ENCODE data around the gene SMAGP.
"Not testable (repeated sequence)": the region's sequence is repeated elsewhere in the genome, so short reads cannot be mapped to it uniquely, and the experiment has no call there.

SMAGP gene

GRCh38 chr12:51285843-51286242, 15.6 kb upstream of the SMAGP start:
- Mint-ChIP-seq H3K27ac (ENCODE audit: low read depth) (peak overlapping the region; percentile 32), H3K36me3 (ENCODE audit: insufficient read depth) (peaks cover 66% of the 10 kb centered on the region), H3K27me3 (no peaks in the 10 kb centered on the region), H3K4me1 (peaks cover 12% of the 10 kb centered on the region), H3K4me3 (no peak overlapping the region), H3K9me3 (no peaks in the 10 kb centered on the region)
- DNase-seq (ENCODE audit: low spot score in 2 of 2): no peak
- ATAC-seq (replicated peaks; ENCODE audit: extremely low read depth, poor library complexity, severe bottlenecking): no peak

DNA sequence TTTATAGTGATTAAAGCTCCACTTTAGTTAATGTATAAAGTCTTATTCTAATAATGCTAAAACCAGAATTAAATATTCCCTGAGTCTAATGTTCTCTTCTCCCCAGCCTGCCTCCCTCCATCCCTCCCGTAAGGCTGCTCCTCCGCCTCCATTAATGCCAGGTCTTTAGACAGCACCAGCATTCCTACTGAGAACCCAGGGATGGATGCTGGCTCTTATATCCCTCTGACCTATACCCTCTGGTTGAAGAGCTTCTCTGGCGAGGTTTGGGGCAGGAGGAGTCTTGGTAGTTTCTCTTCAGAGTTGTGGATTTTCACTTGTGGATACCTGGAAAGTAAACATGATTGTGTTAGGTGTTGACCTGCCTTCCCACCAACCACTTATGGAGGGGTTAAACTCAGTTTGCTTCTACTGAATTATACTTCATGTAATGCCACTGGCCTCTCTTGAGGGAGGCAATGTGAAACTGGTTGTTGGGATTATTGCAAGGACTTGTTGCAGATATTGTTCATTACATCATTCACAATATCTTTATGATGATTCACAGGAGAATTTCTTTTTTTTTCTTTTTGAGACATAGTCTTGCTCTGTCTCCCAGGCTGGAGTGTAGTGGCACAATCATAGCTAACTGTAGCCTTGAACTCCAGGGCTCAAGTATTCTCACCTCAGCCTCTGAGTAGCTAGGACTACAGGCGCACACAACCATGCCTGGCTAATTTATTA, 11.1 kb upstream of the SMAGP start:
- no peak overlapping the region for H3K27ac Mint-ChIP-seq (ENCODE audit: low read depth)
- DNase-seq (ENCODE audit: low spot score in 2 of 2): no peak
- ATAC-seq (replicated peaks; ENCODE audit: extremely low read depth, poor library complexity, severe bottlenecking): no peak
- H3K4me1 Mint-ChIP-seq: no peaks in the 10 kb centered on the region
- no peak overlapping the region for H3K4me3 Mint-ChIP-seq
- H3K36me3 Mint-ChIP-seq (ENCODE audit: insufficient read depth): peaks cover 43% of the 10 kb centered on the region
- H3K9me3 Mint-ChIP-seq: no peaks in the 10 kb centered on the region
- no peaks in the 10 kb centered on the region for H3K27me3 Mint-ChIP-seq

DNA sequence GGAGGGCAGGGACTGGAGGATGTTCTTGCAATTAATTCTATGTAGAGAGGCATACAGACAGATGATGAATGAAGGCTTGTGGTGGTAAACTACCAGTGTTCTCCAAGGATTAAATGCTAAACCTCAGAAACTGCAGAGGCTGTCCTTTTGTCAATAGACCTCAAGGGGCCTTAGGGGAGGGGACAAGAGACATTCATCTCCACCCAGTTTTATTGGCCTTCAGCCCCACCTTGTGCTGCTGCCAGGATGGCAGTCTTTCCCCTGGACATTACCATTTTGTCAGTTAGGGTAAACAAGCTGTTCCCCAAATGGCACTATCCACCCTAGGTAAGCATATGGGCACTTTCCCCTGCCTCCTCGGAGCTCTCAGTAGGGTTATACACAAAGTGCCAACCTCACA, 4.9 kb upstream of the SMAGP start:
- Mint-ChIP-seq H3K4me1 (peaks cover 11% of the 10 kb centered on the region), H3K27ac (ENCODE audit: low read depth) (no peak overlapping the region), H3K36me3 (ENCODE audit: insufficient read depth) (peaks cover 18% of the 10 kb centered on the region), H3K4me3 (no peak overlapping the region), H3K27me3 (no peaks in the 10 kb centered on the region), H3K9me3 (no peaks in the 10 kb centered on the region)
- ATAC-seq (replicated peaks; ENCODE audit: extremely low read depth, poor library complexity, severe bottlenecking) (no peak), DNase-seq (ENCODE audit: low spot score in 2 of 2) (no peak)

DNA sequence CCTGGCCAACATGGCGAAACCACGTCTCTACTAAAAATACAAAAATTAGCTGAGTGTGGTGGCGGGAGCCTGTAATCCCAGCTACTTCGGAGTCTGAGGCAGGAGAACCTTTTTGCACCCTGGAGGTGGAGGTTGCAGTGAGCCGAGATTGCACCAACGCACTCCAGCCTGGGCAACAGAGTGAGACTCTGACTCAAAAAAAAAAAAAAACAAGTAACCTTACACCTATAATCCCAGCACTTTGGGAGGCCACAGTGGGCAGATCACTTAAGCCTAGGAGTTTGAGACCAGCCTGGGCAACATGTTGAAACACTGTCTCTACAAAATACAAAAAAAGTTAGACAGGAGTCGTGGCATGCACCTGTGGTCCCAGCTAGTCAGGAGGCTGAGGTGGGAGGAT, 2.6 kb upstream of the SMAGP start:
- Mint-ChIP-seq H3K36me3 (ENCODE audit: insufficient read depth) (peaks cover 14% of the 10 kb centered on the region), H3K4me1 (peaks cover 22% of the 10 kb centered on the region)
- not testable (repeated sequence) for DNase-seq (ENCODE audit: low spot score in 2 of 2); ATAC-seq (replicated peaks; ENCODE audit: extremely low read depth, poor library complexity, severe bottlenecking); H3K4me3 Mint-ChIP-seq; H3K27me3 Mint-ChIP-seq; H3K9me3 Mint-ChIP-seq; H3K27ac Mint-ChIP-seq (ENCODE audit: low read depth)

GRCh38 chr12:51270951-51271518, 820 bp upstream of the SMAGP start:
- Mint-ChIP-seq H3K4me3 (peak overlapping the region; percentile 95), H3K9me3 (no peaks in the 10 kb centered on the region), H3K4me1 (peaks cover 25% of the 10 kb centered on the region), H3K27ac (ENCODE audit: low read depth) (peak overlapping the region; percentile 76), H3K27me3 (no peaks in the 10 kb centered on the region), H3K36me3 (ENCODE audit: insufficient read depth) (peaks cover 6% of the 10 kb centered on the region)
- ATAC-seq (replicated peaks; ENCODE audit: extremely low read depth, poor library complexity, severe bottlenecking) (no peak), DNase-seq (ENCODE audit: low spot score in 2 of 2) (no peak)

- Mint-ChIP-seq H3K27me3 (no peaks in the 10 kb centered on the region), H3K4me1 (peaks cover 38% of the 10 kb centered on the region), H3K36me3 (ENCODE audit: insufficient read depth) (peaks cover 6% of the 10 kb centered on the region), H3K4me3 (peak overlapping the region; percentile 95), H3K9me3 (peaks cover 5% of the 10 kb centered on the region), H3K27ac (ENCODE audit: low read depth) (peak overlapping the region; percentile 63)
- peak in 1 of 2 donors; percentile 24 for DNase-seq (ENCODE audit: low spot score in 2 of 2)
- peak; percentile 31 for ATAC-seq (replicated peaks; ENCODE audit: extremely low read depth, poor library complexity, severe bottlenecking)
Measured at GRCh38 chr12:51269174-51270066, 795 bp downstream of the SMAGP start.

GRCh38 chr12:51265024-51265423, 5.2 kb downstream of the SMAGP start:
- ATAC-seq (replicated peaks; ENCODE audit: extremely low read depth, poor library complexity, severe bottlenecking): peak; percentile 82
- Mint-ChIP-seq H3K27ac (ENCODE audit: low read depth) (peak overlapping the region; percentile 32), H3K9me3 (peaks cover 5% of the 10 kb centered on the region), H3K27me3 (no peaks in the 10 kb centered on the region), H3K4me1 (peaks cover 34% of the 10 kb centered on the region), H3K36me3 (ENCODE audit: insufficient read depth) (peaks cover 5% of the 10 kb centered on the region), H3K4me3 (peak overlapping the region; percentile 9)
- no peak for DNase-seq (ENCODE audit: low spot score in 2 of 2)

GRCh38 chr12:51264297-51264696, 5.9 kb downstream of the SMAGP start:
- DNase-seq (ENCODE audit: low spot score in 2 of 2) (no peak), ATAC-seq (replicated peaks; ENCODE audit: extremely low read depth, poor library complexity, severe bottlenecking) (no peak)
- H3K4me3 Mint-ChIP-seq: no peak overlapping the region
- no peaks in the 10 kb centered on the region for H3K27me3 Mint-ChIP-seq
- peak overlapping the region; percentile 32 for H3K27ac Mint-ChIP-seq (ENCODE audit: low read depth)
- peaks cover 3% of the 10 kb centered on the region for H3K36me3 Mint-ChIP-seq (ENCODE audit: insufficient read depth)
- H3K9me3 Mint-ChIP-seq: peaks cover 5% of the 10 kb centered on the region
- H3K4me1 Mint-ChIP-seq: peaks cover 31% of the 10 kb centered on the region

- peaks cover 25% of the 10 kb centered on the region for H3K4me1 Mint-ChIP-seq
- DNase-seq (ENCODE audit: low spot score in 2 of 2): no peak
- ATAC-seq (replicated peaks; ENCODE audit: extremely low read depth, poor library complexity, severe bottlenecking): no peak
- no peak overlapping the region for H3K27ac Mint-ChIP-seq (ENCODE audit: low read depth)
- peaks cover 5% of the 10 kb centered on the region for H3K9me3 Mint-ChIP-seq
- H3K4me3 Mint-ChIP-seq: no peak overlapping the region
- peaks cover 2% of the 10 kb centered on the region for H3K36me3 Mint-ChIP-seq (ENCODE audit: insufficient read depth)
- H3K27me3 Mint-ChIP-seq: no peaks in the 10 kb centered on the region
Measured at GRCh38 chr12:51263341-51263740, 6.9 kb downstream of the SMAGP start.

DNA sequence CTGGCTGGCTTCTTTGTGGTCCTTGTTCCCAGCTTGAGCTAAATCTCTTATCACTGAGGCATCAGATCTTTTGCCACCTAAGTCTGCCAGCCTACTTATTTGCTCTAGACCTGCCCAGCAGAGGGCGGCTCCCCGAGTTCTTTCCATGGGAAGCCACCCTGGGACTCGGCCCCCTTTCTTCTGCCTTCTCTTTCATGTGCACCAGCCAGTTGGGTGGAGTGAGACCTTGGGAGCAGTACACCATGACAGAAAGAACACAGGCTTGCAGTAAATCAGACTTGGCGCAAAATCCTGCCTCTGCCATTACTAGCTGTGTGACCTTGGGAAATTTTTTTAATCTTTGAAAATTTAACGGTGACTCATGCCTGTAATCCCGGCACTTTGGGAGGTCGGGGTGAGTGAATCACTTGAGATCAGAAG, 7.4 kb downstream of the SMAGP start:
- peaks cover 2% of the 10 kb centered on the region for H3K36me3 Mint-ChIP-seq (ENCODE audit: insufficient read depth)
- H3K4me1 Mint-ChIP-seq: peaks cover 23% of the 10 kb centered on the region
- no peak for ATAC-seq (replicated peaks; ENCODE audit: extremely low read depth, poor library complexity, severe bottlenecking)
- H3K27me3 Mint-ChIP-seq: no peaks in the 10 kb centered on the region
- peaks cover 5% of the 10 kb centered on the region for H3K9me3 Mint-ChIP-seq
- H3K4me3 Mint-ChIP-seq: no peak overlapping the region
- no peak for DNase-seq (ENCODE audit: low spot score in 2 of 2)
- H3K27ac Mint-ChIP-seq (ENCODE audit: low read depth): peak overlapping the region; percentile 33

- not testable (repeated sequence) for DNase-seq (ENCODE audit: low spot score in 2 of 2); H3K27me3 Mint-ChIP-seq; H3K4me3 Mint-ChIP-seq; H3K36me3 Mint-ChIP-seq (ENCODE audit: insufficient read depth); H3K9me3 Mint-ChIP-seq; ATAC-seq (replicated peaks; ENCODE audit: extremely low read depth, poor library complexity, severe bottlenecking); H3K27ac Mint-ChIP-seq (ENCODE audit: low read depth)
- peaks cover 15% of the 10 kb centered on the region for H3K4me1 Mint-ChIP-seq
Measured at GRCh38 chr12:51259600-51259999, 10.6 kb downstream of the SMAGP start.

- no peaks in the 10 kb centered on the region for H3K9me3 Mint-ChIP-seq
- no peak for ATAC-seq (replicated peaks; ENCODE audit: extremely low read depth, poor library complexity, severe bottlenecking)
- peak overlapping the region; percentile 6 for H3K27ac Mint-ChIP-seq (ENCODE audit: low read depth)
- peaks cover 18% of the 10 kb centered on the region for H3K4me1 Mint-ChIP-seq
- no peaks in the 10 kb centered on the region for H3K27me3 Mint-ChIP-seq
- DNase-seq (ENCODE audit: low spot score in 2 of 2): no peak
- no peaks in the 10 kb centered on the region for H3K36me3 Mint-ChIP-seq (ENCODE audit: insufficient read depth)
- no peak overlapping the region for H3K4me3 Mint-ChIP-seq
Measured at GRCh38 chr12:51254536-51254935, 15.7 kb downstream of the SMAGP start.
